Mesenchymal stem cell (in vitro differentiated cells and primary cell): Measurements from ENCODE around the gene NUP210.

ENCODE experiments used
- DNase-seq: peaks from one replicate; pipeline ENCODE4 v3.0.0-alpha.2; 2013
- H2AFZ ChIP-seq: one replicate; pipeline ENCODE4 v1.6.1; 2013; ENCODE audit warnings: low read depth, mild to moderate bottlenecking, control low read depth, inconsistent platforms, low read length, moderate library complexity
- H2AK5ac ChIP-seq: 2 replicates; pipeline ENCODE4 v1.6.1; 2013; ENCODE audit warnings: low read length, moderate library complexity, mild to moderate bottlenecking, inconsistent platforms; ENCODE audit not compliant: severe bottlenecking
- H2BK120ac ChIP-seq: one replicate; pipeline ENCODE4 v1.6.1; 2013; ENCODE audit warnings: low read depth, mild to moderate bottlenecking, inconsistent platforms, low read length, moderate library complexity
- H2BK12ac ChIP-seq, 2 experiments: one replicate each; pipeline ENCODE4 v1.6.1; 2013; ENCODE audit warnings: inconsistent platforms in 2 of 2, low read length in 2 of 2, mild to moderate bottlenecking in 2 of 2, moderate library complexity in 2 of 2, control low read depth in 1 of 2
- H2BK15ac ChIP-seq: one replicate; pipeline ENCODE4 v1.6.1; 2013; ENCODE audit warnings: mild to moderate bottlenecking, low read depth, inconsistent platforms; ENCODE audit not compliant: poor library complexity, severe bottlenecking
- H2BK5ac ChIP-seq: 2 replicates; pipeline ENCODE4 v1.6.1; 2013; ENCODE audit warnings: low read depth, mild to moderate bottlenecking, low read length, control low read depth, inconsistent platforms; ENCODE audit not compliant: poor library complexity, severe bottlenecking
- H3K14ac ChIP-seq, 2 experiments: one replicate each; pipeline ENCODE4 v1.6.1; 2013; ENCODE audit warnings: inconsistent platforms in 2 of 2, low read length in 2 of 2, control low read depth in 1 of 2, mild to moderate bottlenecking in 1 of 2, moderate library complexity in 1 of 2
- H3K18ac ChIP-seq, 2 experiments: one replicate each; pipeline ENCODE4 v1.6.1; 2013; ENCODE audit warnings: inconsistent platforms in 2 of 2, low read length in 2 of 2, control low read depth in 1 of 2, low read depth in 1 of 2, mild to moderate bottlenecking in 1 of 2
- H3K23ac ChIP-seq, 2 experiments: one replicate each; pipeline ENCODE4 v1.6.1; 2013; ENCODE audit warnings: inconsistent platforms in 2 of 2, low read length in 2 of 2, mild to moderate bottlenecking in 2 of 2, moderate library complexity in 2 of 2, control low read depth in 1 of 2
- H3K27ac ChIP-seq: 2 replicates; pipeline ENCODE4 v1.5.1; 2013; ENCODE audit warnings: mild to moderate bottlenecking, moderate library complexity, low read length, control low read depth, inconsistent platforms; ENCODE audit not compliant: poor library complexity, severe bottlenecking
- H3K27me3 ChIP-seq, 2 experiments: 2 replicates each; pipeline versions ENCODE4 v1.6.1 to v1.7.0; 2013; ENCODE audit warnings: low read length in 2 of 2, mild to moderate bottlenecking in 2 of 2, moderate library complexity in 2 of 2, control low read depth in 1 of 2, inconsistent platforms in 1 of 2; ENCODE audit not compliant: control insufficient read depth in 1 of 2, insufficient read depth in 1 of 2
- H3K36me3 ChIP-seq, 2 experiments: 2 replicates each; pipeline versions ENCODE4 v1.6.1 to v1.7.0; 2013; ENCODE audit warnings: low read length in 2 of 2, control low read depth in 1 of 2, inconsistent platforms in 1 of 2, low read depth in 1 of 2, mild to moderate bottlenecking in 1 of 2; ENCODE audit not compliant: insufficient read depth in 2 of 2, control insufficient read depth in 1 of 2
- H3K4ac ChIP-seq, 2 experiments: one replicate each; pipeline ENCODE4 v1.6.1; 2013; ENCODE audit warnings: inconsistent platforms in 2 of 2, low read length in 2 of 2, mild to moderate bottlenecking in 2 of 2, moderate library complexity in 2 of 2, control low read depth in 1 of 2, low read depth in 1 of 2
- H3K4me1 ChIP-seq: 2 replicates; pipeline ENCODE4 v1.6.1; 2013; ENCODE audit warnings: low read depth, low read length, control low read depth; ENCODE audit not compliant: control insufficient read depth, insufficient read depth
- H3K4me2 ChIP-seq: 2 replicates; pipeline ENCODE4 v1.6.1; 2013; ENCODE audit warnings: low read length, mild to moderate bottlenecking, inconsistent platforms; ENCODE audit not compliant: poor library complexity, severe bottlenecking
- H3K4me3 ChIP-seq, 2 experiments: 2 replicates each; pipeline versions ENCODE4 v1.5.1 to v1.7.0; 2013; ENCODE audit warnings: low read length in 2 of 2, mild to moderate bottlenecking in 2 of 2, control low read depth in 1 of 2, low read depth in 1 of 2; ENCODE audit not compliant: insufficient read depth in 1 of 2
- H3K79me1 ChIP-seq: replicated peaks from 2 replicates; pipeline ENCODE4 v1.6.1; 2013; ENCODE audit warnings: mild to moderate bottlenecking, control low read depth, low read length, inconsistent platforms; ENCODE audit not compliant: poor library complexity, severe bottlenecking
- H3K9ac ChIP-seq: 2 replicates; pipeline ENCODE4 v1.7.0; 2013; ENCODE audit warnings: mild to moderate bottlenecking, low read length, moderate library complexity
- H3K9me3 ChIP-seq: 2 replicates; pipeline ENCODE4 v1.7.0; 2013; ENCODE audit warnings: mild to moderate bottlenecking, low read length; ENCODE audit not compliant: control insufficient read depth
- H4K8ac ChIP-seq: one replicate; pipeline ENCODE4 v1.6.1; 2013; ENCODE audit warnings: inconsistent platforms, mild to moderate bottlenecking, low read length, moderate library complexity
- H4K91ac ChIP-seq: one replicate; pipeline ENCODE4 v1.6.1; 2013; ENCODE audit warnings: mild to moderate bottlenecking, low read length, inconsistent platforms
- WGBS: methylation state at CpG from one replicate; pipeline ENCODE4 v1.1.7; 2013; ENCODE audit warnings: mixed read lengths; 5-methylcytosine and 5-hydroxymethylcytosine counted together

The NUP210 gene

GRCh38 chr3:13400114-13400673 is 19.9 kb downstream of the NUP210 start:
- no peak overlapping the region for H3K27ac ChIP-seq
- no peak overlapping the region for H3K9ac ChIP-seq
- no peak for DNase-seq
- peak overlapping the region; percentile 15 for H4K91ac ChIP-seq
- H4K8ac ChIP-seq, result no peak overlapping the region
- WGBS, result 80% methylated on average over 13 of the region's 13 CpGs
- H2BK5ac ChIP-seq, result no peak overlapping the region
- H3K14ac ChIP-seq, result no peak overlapping the region
- peaks cover 0 to 14% of the 10 kb centered on the region in 2 experiments for H3K27me3 ChIP-seq
- H3K9me3 ChIP-seq, result no peaks in the 10 kb centered on the region
- H2BK120ac ChIP-seq, result no peak overlapping the region
- no peak overlapping the region for H3K4me3 ChIP-seq
- no peaks in the 10 kb centered on the region for H3K4me1 ChIP-seq
- no peaks in the 10 kb centered on the region for H3K36me3 ChIP-seq
- no peak overlapping the region for H3K18ac ChIP-seq
- no peak overlapping the region for H2AK5ac ChIP-seq
- no peak overlapping the region for H2BK12ac ChIP-seq
- no peak overlapping the region for H3K4ac ChIP-seq
- H2BK15ac ChIP-seq, result no peak overlapping the region
- no peak overlapping the region for H3K23ac ChIP-seq
- H2AFZ ChIP-seq, result no peak overlapping the region
- H3K79me1 ChIP-seq, result no peaks in the 10 kb centered on the region
- no peak overlapping the region for H3K4me2 ChIP-seq

DNA sequence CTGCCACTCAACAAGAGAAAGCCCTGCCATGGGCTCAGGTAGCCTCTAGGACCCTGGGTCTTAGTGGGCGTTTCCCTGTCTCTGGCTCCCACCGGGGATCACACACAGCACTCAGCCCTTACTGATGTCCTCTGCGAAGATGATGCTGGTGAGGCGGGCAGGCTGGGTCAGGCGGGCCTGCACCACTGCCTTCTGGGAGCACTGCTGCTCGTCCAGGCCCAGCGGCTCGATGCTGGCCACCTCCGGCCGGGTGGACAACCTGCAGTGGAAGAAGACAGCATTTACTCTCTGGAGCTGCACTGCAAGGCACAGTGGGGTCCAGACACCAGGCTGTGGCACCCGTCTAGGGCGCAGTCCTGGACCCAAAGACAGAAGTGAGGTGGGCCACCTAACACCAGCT is 20.5 kb downstream of the NUP210 start:
- no peaks in the 10 kb centered on the region for H3K9me3 ChIP-seq
- H2BK5ac ChIP-seq, result no peak overlapping the region
- no peak for DNase-seq
- H3K4me3 ChIP-seq, result no peak overlapping the region
- H3K27ac ChIP-seq, result no peak overlapping the region
- no peaks in the 10 kb centered on the region for H3K4me1 ChIP-seq
- H2AK5ac ChIP-seq, result no peak overlapping the region
- no peak overlapping the region for H2BK120ac ChIP-seq
- no peaks in the 10 kb centered on the region for H3K79me1 ChIP-seq
- H3K36me3 ChIP-seq, result no peaks in the 10 kb centered on the region
- H3K23ac ChIP-seq, result no peak overlapping the region
- H2AFZ ChIP-seq, result no peak overlapping the region
- no peak overlapping the region for H2BK15ac ChIP-seq
- H3K18ac ChIP-seq, result no peak overlapping the region
- H3K14ac ChIP-seq, result no peak overlapping the region
- no peak overlapping the region for H4K8ac ChIP-seq
- 93% methylated on average over 12 of the region's 12 CpGs for WGBS
- H3K4me2 ChIP-seq, result no peak overlapping the region
- peaks cover 0 to 18% of the 10 kb centered on the region in 2 experiments for H3K27me3 ChIP-seq
- H3K4ac ChIP-seq, result no peak overlapping the region
- H2BK12ac ChIP-seq, result no peak overlapping the region
- no peak overlapping the region for H4K91ac ChIP-seq
- no peak overlapping the region for H3K9ac ChIP-seq

- no peak overlapping the region for H3K27ac ChIP-seq
- H3K4me1 ChIP-seq, result no peaks in the 10 kb centered on the region
- H2BK120ac ChIP-seq, result no peak overlapping the region
- H3K9me3 ChIP-seq, result no peaks in the 10 kb centered on the region
- H3K79me1 ChIP-seq, result no peaks in the 10 kb centered on the region
- no peak overlapping the region for H3K4me2 ChIP-seq
- H2BK5ac ChIP-seq, result no peak overlapping the region
- H4K91ac ChIP-seq, result no peak overlapping the region
- no peak overlapping the region for H3K23ac ChIP-seq
- peaks cover 0 to 27% of the 10 kb centered on the region in 2 experiments for H3K27me3 ChIP-seq
- H3K4me3 ChIP-seq, result no peak overlapping the region
- DNase-seq, result no peak
- H3K18ac ChIP-seq, result no peak overlapping the region
- no peak overlapping the region for H2AFZ ChIP-seq
- no peak overlapping the region for H2AK5ac ChIP-seq
- H2BK12ac ChIP-seq, result no peak overlapping the region
- H3K4ac ChIP-seq, result no peak overlapping the region
- H4K8ac ChIP-seq, result no peak overlapping the region
- 91% methylated on average over 8 of the region's 8 CpGs for WGBS
- no peaks in the 10 kb centered on the region for H3K36me3 ChIP-seq
- H2BK15ac ChIP-seq, result no peak overlapping the region
- H3K9ac ChIP-seq, result no peak overlapping the region
- H3K14ac ChIP-seq, result no peak overlapping the region
Measured at GRCh38 chr3:13397316-13397715, 22.8 kb downstream of the NUP210 start.

DNA sequence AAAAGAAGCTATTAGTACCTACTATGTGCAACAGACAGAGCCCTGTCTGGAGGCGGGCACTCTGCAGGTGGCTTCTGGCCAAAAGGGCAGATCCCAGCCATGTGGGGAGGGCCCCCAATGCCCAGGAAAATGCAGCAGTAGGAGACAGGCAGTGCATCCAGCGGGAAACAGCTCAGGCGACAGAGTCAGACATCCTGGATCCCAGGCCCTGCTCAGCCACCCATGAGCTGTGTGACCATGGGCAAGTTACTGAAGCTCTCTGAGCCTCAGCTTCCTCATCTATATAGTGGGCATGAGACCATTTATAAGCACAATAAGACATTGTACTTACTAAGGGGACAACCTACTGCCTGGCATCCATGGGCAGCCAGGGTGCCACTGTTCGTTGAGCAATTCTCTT is 25.8 kb downstream of the NUP210 start:
- no peak overlapping the region for H3K4me2 ChIP-seq
- H3K4ac ChIP-seq, result no peak overlapping the region
- H4K91ac ChIP-seq, result no peak overlapping the region
- no peak overlapping the region for H2AFZ ChIP-seq
- H3K23ac ChIP-seq, result no peak overlapping the region
- no peak overlapping the region for H3K18ac ChIP-seq
- no peak overlapping the region for H4K8ac ChIP-seq
- no peak overlapping the region for H2BK15ac ChIP-seq
- H3K79me1 ChIP-seq, result no peaks in the 10 kb centered on the region
- H2BK5ac ChIP-seq, result no peak overlapping the region
- no peak overlapping the region for H2BK120ac ChIP-seq
- H2AK5ac ChIP-seq, result no peak overlapping the region
- no peak overlapping the region for H2BK12ac ChIP-seq
- peaks cover 15 to 47% of the 10 kb centered on the region in 2 experiments for H3K27me3 ChIP-seq
- no peaks in the 10 kb centered on the region for H3K36me3 ChIP-seq
- H3K9me3 ChIP-seq, result no peaks in the 10 kb centered on the region
- H3K9ac ChIP-seq, result no peak overlapping the region
- H3K4me3 ChIP-seq, result no peak overlapping the region
- peaks cover 2% of the 10 kb centered on the region for H3K4me1 ChIP-seq
- no peak for DNase-seq
- WGBS, result 66% methylated on average over 4 of the region's 4 CpGs
- no peak overlapping the region for H3K14ac ChIP-seq
- H3K27ac ChIP-seq, result no peak overlapping the region
